MM.1S (cell line): ENCODE results near the gene TXK.

Source experiments
- DNase-seq: peaks from one replicate; pipeline ENCODE4 v3.0.0-alpha.2; 2015
- H2AFZ ChIP-seq: fragments of 300-600 bp; sonication (generic); 2 replicates; pipeline ENCODE4 v1.6.0; 2016; ENCODE audit warnings: antibody characterized with exemption, low read length
- H3F3A ChIP-seq: fragments of 300-600 bp; sonication (generic); 2 replicates; pipeline ENCODE4 v1.6.1; 2016; ENCODE audit warnings: mild to moderate bottlenecking, antibody characterized with exemption, low read length, moderate library complexity, mixed read lengths; ENCODE audit not compliant: insufficient read depth
- H3K27ac ChIP-seq: fragments of 300-600 bp; sonication (generic); 2 replicates; pipeline ENCODE4 v1.5.1; 2016; ENCODE audit warnings: mild to moderate bottlenecking, low read length
- H3K27me3 ChIP-seq: fragments of 300-600 bp; sonication (generic); replicated peaks from 2 replicates; pipeline ENCODE4 v1.6.0; 2016; ENCODE audit warnings: low read length; ENCODE audit not compliant: insufficient read depth
- H3K36me3 ChIP-seq: fragments of 300-600 bp; sonication (generic); replicated peaks from 2 replicates; pipeline ENCODE4 v1.6.1; 2016; ENCODE audit warnings: mild to moderate bottlenecking, low read length, mixed read lengths; ENCODE audit not compliant: insufficient read depth
- H3K4me1 ChIP-seq: fragments of 300-600 bp; sonication (generic); 2 replicates; pipeline ENCODE4 v1.6.1; 2016; ENCODE audit warnings: low read length, mixed read lengths
- H3K4me2 ChIP-seq: fragments of 300-600 bp; sonication (generic); 2 replicates; pipeline ENCODE4 v1.6.0; 2016; ENCODE audit warnings: low read depth, low read length
- H3K4me3 ChIP-seq: fragments of 300-600 bp; sonication (generic); 2 replicates; pipeline ENCODE4 v1.5.1; 2016; ENCODE audit warnings: low read length, mixed read lengths
- H3K79me2 ChIP-seq: fragments of 300-600 bp; sonication (generic); 2 replicates; pipeline ENCODE4 v1.6.1; 2016; ENCODE audit warnings: mixed run types, low read length, mixed read lengths
- H3K9ac ChIP-seq: fragments of 300-600 bp; sonication (generic); 2 replicates; pipeline ENCODE4 v1.6.1; 2016; ENCODE audit warnings: low read length, mixed read lengths
- H3K9me2 ChIP-seq: fragments of 300-600 bp; sonication (generic); replicated peaks from 2 replicates; pipeline ENCODE4 v1.6.1; 2016; ENCODE audit warnings: mild to moderate bottlenecking, low read length, mixed read lengths; ENCODE audit not compliant: insufficient read depth
- H3K9me3 ChIP-seq: fragments of 300-600 bp; sonication (generic); replicated peaks from 2 replicates; pipeline ENCODE4 v1.6.1; 2016; ENCODE audit warnings: mild to moderate bottlenecking, low read length, mixed read lengths; ENCODE audit not compliant: insufficient read depth
- H4K20me1 ChIP-seq: fragments of 300-600 bp; sonication (generic); 2 replicates; pipeline ENCODE4 v1.6.1; 2016; ENCODE audit warnings: mild to moderate bottlenecking, low read length, moderate library complexity, mixed read lengths; ENCODE audit not compliant: insufficient read depth
- EZH2 ChIP-seq: fragments of 300-600 bp; sonication (generic); optimal IDR thresholded peaks from 2 replicates; pipeline ENCODE3; 2017; ENCODE audit warnings: low read depth, mild to moderate bottlenecking, antibody characterized with exemption, low read length, mixed read lengths
- EZH2phosphoT487 ChIP-seq: fragments of 300-600 bp; sonication (generic); IDR thresholded peaks from 2 replicates; pipeline ENCODE4 v1.6.1; 2018; ENCODE audit warnings: antibody characterized with exemption, low read length
- TF ChIP-seq, protein P1 (sequence below): fragments of 300-600 bp; sonication (generic); IDR thresholded peaks from 2 replicates; pipeline ENCODE4 v1.5.1; 2016; ENCODE audit warnings: antibody characterized with exemption, low read length, mixed read lengths

Gene TXK

DNA sequence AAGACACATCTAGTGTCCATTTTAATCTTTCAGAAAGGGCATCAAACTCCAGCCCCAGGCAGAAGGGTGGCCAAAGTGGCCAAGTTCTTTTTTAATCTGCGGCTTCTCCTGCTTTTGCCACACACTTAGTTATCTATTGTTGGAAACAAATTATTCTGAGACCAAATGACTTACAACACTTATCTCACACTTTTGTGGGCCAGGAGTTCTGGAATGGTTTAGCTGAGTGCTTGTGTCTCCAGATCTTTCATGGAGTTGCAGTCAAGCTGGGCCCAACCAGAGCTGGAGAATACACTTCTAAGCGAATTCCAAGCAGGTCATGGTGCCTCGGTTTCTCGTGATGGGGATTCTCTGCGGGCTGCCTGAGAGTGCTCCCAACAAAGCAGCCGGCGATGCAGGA lies 4.0 kb downstream of the TXK start:
- no peak for DNase-seq
- Histone ChIP-seq H3K4me3 (no peak overlapping the region), H2AFZ (no peak overlapping the region), H3K4me1 (peaks cover 26% of the 10 kb centered on the region), H3K4me2 (no peak overlapping the region), H3K9me2 (no peaks in the 10 kb centered on the region), H3K36me3 (peaks cover 7% of the 10 kb centered on the region; the same call in 1 of the 2 replicates), H4K20me1 (0 out of 2 replicates have a peak, but pooled peaks cover 4% of the 10 kb centered on the region), H3K9ac (no peak overlapping the region), H3K79me2 (no peaks in the 10 kb centered on the region), H3K27me3 (no peaks in the 10 kb centered on the region), H3F3A (peaks cover 37% of the 10 kb centered on the region), H3K9me3 (no peaks in the 10 kb centered on the region), H3K27ac (no peak overlapping the region)
- no peak for TF ChIP-seq EZH2
- TF ChIP-seq, protein P1, sequence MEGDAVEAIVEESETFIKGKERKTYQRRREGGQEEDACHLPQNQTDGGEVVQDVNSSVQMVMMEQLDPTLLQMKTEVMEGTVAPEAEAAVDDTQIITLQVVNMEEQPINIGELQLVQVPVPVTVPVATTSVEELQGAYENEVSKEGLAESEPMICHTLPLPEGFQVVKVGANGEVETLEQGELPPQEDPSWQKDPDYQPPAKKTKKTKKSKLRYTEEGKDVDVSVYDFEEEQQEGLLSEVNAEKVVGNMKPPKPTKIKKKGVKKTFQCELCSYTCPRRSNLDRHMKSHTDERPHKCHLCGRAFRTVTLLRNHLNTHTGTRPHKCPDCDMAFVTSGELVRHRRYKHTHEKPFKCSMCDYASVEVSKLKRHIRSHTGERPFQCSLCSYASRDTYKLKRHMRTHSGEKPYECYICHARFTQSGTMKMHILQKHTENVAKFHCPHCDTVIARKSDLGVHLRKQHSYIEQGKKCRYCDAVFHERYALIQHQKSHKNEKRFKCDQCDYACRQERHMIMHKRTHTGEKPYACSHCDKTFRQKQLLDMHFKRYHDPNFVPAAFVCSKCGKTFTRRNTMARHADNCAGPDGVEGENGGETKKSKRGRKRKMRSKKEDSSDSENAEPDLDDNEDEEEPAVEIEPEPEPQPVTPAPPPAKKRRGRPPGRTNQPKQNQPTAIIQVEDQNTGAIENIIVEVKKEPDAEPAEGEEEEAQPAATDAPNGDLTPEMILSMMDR, result no peak
- TF ChIP-seq EZH2phosphoT487, result no peak

DNA sequence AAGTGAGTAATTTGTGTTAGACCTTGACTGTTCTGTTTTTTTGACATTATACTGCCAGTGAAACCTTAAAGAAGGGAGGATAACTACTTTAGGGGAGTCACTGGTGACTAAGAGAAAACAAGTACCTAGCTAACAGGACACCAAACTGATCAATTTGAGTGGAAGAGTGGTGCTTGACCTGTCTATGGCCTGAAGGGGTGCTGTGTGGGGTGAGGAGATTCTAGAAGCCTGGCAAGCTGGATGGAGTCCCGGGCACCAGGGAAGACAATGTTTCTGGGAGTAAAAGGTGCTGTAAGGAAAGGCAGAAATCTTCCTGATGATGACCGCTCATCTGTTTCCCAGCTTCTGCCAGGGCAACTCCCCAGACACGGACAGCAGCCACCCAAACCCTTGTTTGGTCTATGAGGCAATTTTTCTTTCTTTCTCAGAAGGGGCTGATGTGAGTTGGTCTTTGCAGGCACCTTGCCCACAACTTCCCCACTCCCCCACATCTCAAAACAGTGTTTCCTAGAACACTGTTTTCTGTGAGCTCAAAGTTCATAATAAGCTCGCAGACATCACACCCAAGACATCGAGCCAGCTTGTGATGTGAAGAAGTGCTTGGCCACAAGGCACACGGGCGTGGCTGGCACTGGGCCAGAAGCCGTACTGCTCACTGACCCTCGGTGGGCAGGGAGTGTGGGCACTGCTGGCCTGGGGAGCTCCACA lies 4.6 kb downstream of the TXK start:
- Histone ChIP-seq H3K4me2 (peak overlapping the region; percentile 2; the same call in 1 of the 2 replicates), H3K4me1 (peaks cover 26% of the 10 kb centered on the region), H3K27me3 (no peaks in the 10 kb centered on the region), H3K9me3 (no peaks in the 10 kb centered on the region), H3K79me2 (no peaks in the 10 kb centered on the region), H4K20me1 (0 out of 2 replicates have a peak, but pooled peaks cover 4% of the 10 kb centered on the region), H3K36me3 (peaks cover 7% of the 10 kb centered on the region; the same call in 1 of the 2 replicates), H3F3A (peaks cover 37% of the 10 kb centered on the region), H2AFZ (no peak overlapping the region), H3K9me2 (no peaks in the 10 kb centered on the region), H3K9ac (no peak overlapping the region), H3K4me3 (no peak overlapping the region), H3K27ac (no peak overlapping the region)
- DNase-seq, result no peak
- TF ChIP-seq EZH2, result no peak
- TF ChIP-seq, protein P1, result peak; percentile 24

DNA sequence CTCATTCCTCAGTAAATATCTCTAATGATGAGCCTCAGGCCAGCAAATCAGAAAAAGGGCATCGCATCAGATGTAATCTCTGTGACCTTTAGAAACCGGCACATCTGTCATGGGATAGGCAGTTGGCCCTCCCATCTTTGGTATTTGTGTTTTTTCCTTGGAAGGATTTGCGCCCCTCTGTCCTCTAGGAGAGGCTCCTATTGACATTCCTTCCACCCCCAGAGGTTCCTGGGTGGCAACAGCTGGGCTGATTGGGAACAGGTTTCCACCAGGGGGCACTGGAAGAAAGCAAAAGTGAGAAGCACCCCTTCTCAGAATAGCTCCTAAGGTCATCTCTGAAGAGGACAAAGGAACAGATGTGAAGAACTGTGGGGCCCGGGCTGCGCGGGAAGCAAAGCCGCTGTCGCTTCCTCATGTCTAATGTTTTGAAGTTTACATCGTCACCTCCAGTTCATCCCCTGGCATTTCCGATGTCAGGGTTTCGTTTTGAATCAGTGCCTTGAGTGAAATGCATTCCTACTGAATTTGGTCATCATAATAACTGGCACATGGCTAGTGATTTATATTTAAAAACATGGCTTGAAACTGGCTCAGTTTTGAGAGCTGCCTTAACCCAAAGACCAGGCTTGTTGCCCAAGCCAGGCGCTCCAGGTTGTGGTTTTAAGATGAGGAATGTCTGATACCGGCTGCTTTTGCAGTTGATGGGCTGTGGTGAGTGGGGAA lies 6.2 kb downstream of the TXK start:
- TF ChIP-seq, protein P1, result peak; percentile 72
- no peak for TF ChIP-seq EZH2phosphoT487
- H3F3A ChIP-seq, result peaks cover 37% of the 10 kb centered on the region
- H2AFZ ChIP-seq, result no peak overlapping the region
- H3K9me2 ChIP-seq, result no peaks in the 10 kb centered on the region
- H3K36me3 ChIP-seq, result no peaks in the 10 kb centered on the region
- H3K27me3 ChIP-seq, result no peaks in the 10 kb centered on the region
- DNase-seq, result peak; percentile 94
- peaks cover 26% of the 10 kb centered on the region for H3K4me1 ChIP-seq
- no peak overlapping the region for H3K9ac ChIP-seq
- H3K4me2 ChIP-seq, result no peak overlapping the region
- no peak overlapping the region for H3K4me3 ChIP-seq
- H3K9me3 ChIP-seq, result no peaks in the 10 kb centered on the region
- peak overlapping the region; percentile 62; the same call in 1 of the 2 replicates for H3K27ac ChIP-seq
- no peaks in the 10 kb centered on the region for H3K79me2 ChIP-seq
- H4K20me1 ChIP-seq, result 0 out of 2 replicates have a peak, but pooled peaks cover 4% of the 10 kb centered on the region
